ENCODE measurements around the gene PBX3. TPM values are rescaled to one million over a fixed set of nuclear protein-coding genes. Genes with fewer than 3 reads are reported as not detected.

The PBX3 gene
- total RNA-seq, 2 donors from 2014 or later = 37.5 to 46.1 TPM

DNA sequence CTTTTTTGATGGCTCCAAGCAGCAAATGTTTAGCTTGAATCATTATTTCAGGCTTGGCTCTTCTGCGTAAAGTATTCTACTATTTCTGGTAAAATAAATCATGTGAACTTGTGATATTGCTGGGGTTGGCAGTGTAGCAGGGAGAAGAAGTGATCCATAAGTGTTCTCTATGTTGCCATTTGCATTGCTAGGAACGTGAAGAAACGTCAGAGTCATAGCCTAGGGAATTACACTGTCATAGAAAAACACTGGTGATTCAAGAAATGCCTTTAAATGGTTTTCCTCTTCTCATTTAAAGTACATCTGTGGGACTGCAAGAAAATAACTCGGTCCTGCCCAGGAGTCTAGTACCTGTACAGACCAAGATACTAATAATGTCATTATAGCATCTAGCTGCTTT lies 162.3 kb downstream of the PBX3 start:
- TF ChIP-seq, protein P1, sequence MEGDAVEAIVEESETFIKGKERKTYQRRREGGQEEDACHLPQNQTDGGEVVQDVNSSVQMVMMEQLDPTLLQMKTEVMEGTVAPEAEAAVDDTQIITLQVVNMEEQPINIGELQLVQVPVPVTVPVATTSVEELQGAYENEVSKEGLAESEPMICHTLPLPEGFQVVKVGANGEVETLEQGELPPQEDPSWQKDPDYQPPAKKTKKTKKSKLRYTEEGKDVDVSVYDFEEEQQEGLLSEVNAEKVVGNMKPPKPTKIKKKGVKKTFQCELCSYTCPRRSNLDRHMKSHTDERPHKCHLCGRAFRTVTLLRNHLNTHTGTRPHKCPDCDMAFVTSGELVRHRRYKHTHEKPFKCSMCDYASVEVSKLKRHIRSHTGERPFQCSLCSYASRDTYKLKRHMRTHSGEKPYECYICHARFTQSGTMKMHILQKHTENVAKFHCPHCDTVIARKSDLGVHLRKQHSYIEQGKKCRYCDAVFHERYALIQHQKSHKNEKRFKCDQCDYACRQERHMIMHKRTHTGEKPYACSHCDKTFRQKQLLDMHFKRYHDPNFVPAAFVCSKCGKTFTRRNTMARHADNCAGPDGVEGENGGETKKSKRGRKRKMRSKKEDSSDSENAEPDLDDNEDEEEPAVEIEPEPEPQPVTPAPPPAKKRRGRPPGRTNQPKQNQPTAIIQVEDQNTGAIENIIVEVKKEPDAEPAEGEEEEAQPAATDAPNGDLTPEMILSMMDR (conservative IDR thresholded peaks at IDR 0.05) = no peak
- no peaks in the 10 kb centered on the region for H3K4me1 ChIP-seq (ENCODE audit: control insufficient read depth, insufficient read depth, low read length)
- 93 to 96% methylated on average over 3 to 4 of the region's 4 CpGs for WGBS, 2 experiments (ENCODE audit: insufficient coverage in 1 of 2, insufficient read length in 1 of 2)

DNA sequence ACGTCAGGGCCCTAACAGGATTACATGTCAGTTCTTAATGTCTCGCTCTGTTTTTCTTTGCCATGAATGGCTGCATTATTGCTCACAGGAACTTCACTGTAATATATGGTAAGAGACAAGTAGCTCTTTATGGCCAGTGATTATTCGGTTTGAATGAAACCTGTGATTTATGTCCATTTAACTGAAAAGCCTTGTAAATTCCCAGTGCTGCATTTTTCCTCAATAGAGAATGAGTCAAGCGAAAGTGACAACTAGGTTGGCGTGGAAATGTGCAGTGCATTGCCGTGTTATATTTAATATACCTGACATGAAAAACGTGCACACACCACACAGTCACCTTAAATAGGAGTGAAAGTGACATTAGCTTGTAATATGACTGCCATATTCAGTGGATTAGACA lies 163.1 kb downstream of the PBX3 start:
- 94 to 100% methylated on average over 5 to 7 of the region's 7 CpGs for WGBS, 2 experiments (ENCODE audit: insufficient coverage in 1 of 2, insufficient read length in 1 of 2)
- H3K27ac Mint-ChIP-seq = no peak overlapping the region
- DNase-seq = no peak
- no peaks in the 10 kb centered on the region for H3K36me3 Mint-ChIP-seq (ENCODE audit: low read depth)
- no peaks in the 10 kb centered on the region for H3K4me1 ChIP-seq (ENCODE audit: control insufficient read depth, insufficient read depth, low read length)
- TF ChIP-seq, protein P1 (conservative IDR thresholded peaks at IDR 0.05) = no peak
- peaks cover 26% of the 10 kb centered on the region for H3K4me1 Mint-ChIP-seq
- no peak overlapping the region for H3K9ac ChIP-seq (ENCODE audit: extremely low read depth, low read length, poor library complexity, severe bottlenecking)
- no peaks in the 10 kb centered on the region for H3K36me3 ChIP-seq (ENCODE audit: control insufficient read depth, insufficient read depth, low read length)
- no peak overlapping the region for H3K4me3 Mint-ChIP-seq
- H3K27me3 Mint-ChIP-seq (ENCODE audit: insufficient read depth) = no peaks in the 10 kb centered on the region
- no peak overlapping the region for H3K4me3 ChIP-seq (ENCODE audit: low read length)
- H3K27ac ChIP-seq (ENCODE audit: low read depth, low read length) = no peak overlapping the region
- H3K9me3 Mint-ChIP-seq = no peaks in the 10 kb centered on the region
- no peaks in the 10 kb centered on the region for H3K9me3 ChIP-seq (ENCODE audit: control insufficient read depth, low read length)
- H3K27me3 ChIP-seq (ENCODE audit: control insufficient read depth, insufficient read depth, low read length, poor library complexity, severe bottlenecking) = no peaks in the 10 kb centered on the region

More for the DNA sequence above, 162.3 kb downstream of the PBX3 start:
- DNase-seq = no peak
- H3K36me3 ChIP-seq (ENCODE audit: control insufficient read depth, insufficient read depth, low read length) = no peaks in the 10 kb centered on the region
- H3K27ac ChIP-seq (ENCODE audit: low read depth, low read length) = no peak overlapping the region
- H3K4me1 Mint-ChIP-seq = peaks cover 26% of the 10 kb centered on the region
- H3K36me3 Mint-ChIP-seq (ENCODE audit: low read depth) = no peaks in the 10 kb centered on the region
- H3K27ac Mint-ChIP-seq = no peak overlapping the region
- no peaks in the 10 kb centered on the region for H3K27me3 ChIP-seq (ENCODE audit: control insufficient read depth, insufficient read depth, low read length, poor library complexity, severe bottlenecking)
- no peaks in the 10 kb centered on the region for H3K9me3 ChIP-seq (ENCODE audit: control insufficient read depth, low read length)
- no peaks in the 10 kb centered on the region for H3K9me3 Mint-ChIP-seq
- no peak overlapping the region for H3K4me3 Mint-ChIP-seq
- H3K27me3 Mint-ChIP-seq (ENCODE audit: insufficient read depth) = no peaks in the 10 kb centered on the region
- no peak overlapping the region for H3K4me3 ChIP-seq (ENCODE audit: low read length)
- H3K9ac ChIP-seq (ENCODE audit: extremely low read depth, low read length, poor library complexity, severe bottlenecking) = no peak overlapping the region

DNA sequence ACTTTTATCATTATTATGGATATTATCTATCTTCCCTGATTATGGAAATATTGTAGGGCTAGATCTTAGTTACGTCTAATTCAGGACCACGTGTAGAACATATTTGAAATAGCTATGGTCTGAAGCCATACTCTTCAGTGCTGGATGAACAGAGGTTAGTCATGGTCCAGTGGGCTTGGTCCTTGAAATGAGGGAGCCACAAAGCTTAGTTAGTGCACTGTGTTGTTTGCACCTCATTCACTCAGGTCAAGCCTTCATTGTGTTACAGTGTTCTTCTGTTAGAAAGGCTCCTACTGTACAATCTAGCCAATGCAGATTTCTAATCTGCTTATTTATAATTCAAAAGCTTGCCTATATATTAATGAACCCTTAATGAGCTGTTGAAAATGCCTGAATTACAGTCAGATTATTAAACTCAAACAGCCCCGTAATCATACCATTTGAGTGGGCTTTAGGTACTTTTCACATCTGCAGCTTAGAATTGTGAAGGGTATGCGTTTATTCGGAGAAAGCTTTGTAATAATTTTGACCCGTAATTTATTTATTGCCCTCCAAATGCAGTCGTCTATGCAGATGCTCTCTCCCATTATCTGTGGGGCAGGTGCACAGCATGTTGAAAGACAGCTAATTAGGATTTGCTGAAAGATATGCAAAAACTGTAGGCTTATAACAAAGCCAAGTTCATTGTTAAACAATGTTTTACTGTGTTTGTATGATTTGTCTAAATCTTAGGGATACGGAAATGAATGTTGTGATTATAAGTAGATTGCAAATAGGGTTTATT lies 164.9 kb downstream of the PBX3 start:
- Mint-ChIP-seq H3K36me3 (ENCODE audit: low read depth) (no peaks in the 10 kb centered on the region), H3K27ac (no peak overlapping the region), H3K27me3 (ENCODE audit: insufficient read depth) (no peaks in the 10 kb centered on the region), H3K9me3 (no peaks in the 10 kb centered on the region), H3K4me3 (no peak overlapping the region), H3K4me1 (peaks cover 32% of the 10 kb centered on the region)
- Histone ChIP-seq H3K4me1 (ENCODE audit: control insufficient read depth, insufficient read depth, low read length) (no peaks in the 10 kb centered on the region), H3K27ac (ENCODE audit: low read depth, low read length) (no peak overlapping the region), H3K4me3 (ENCODE audit: low read length) (no peak overlapping the region), H3K27me3 (ENCODE audit: control insufficient read depth, insufficient read depth, low read length, poor library complexity, severe bottlenecking) (no peaks in the 10 kb centered on the region), H3K9ac (ENCODE audit: extremely low read depth, low read length, poor library complexity, severe bottlenecking) (no peak overlapping the region), H3K9me3 (ENCODE audit: control insufficient read depth, low read length) (no peaks in the 10 kb centered on the region), H3K36me3 (ENCODE audit: control insufficient read depth, insufficient read depth, low read length) (no peaks in the 10 kb centered on the region)
- WGBS, 2 experiments (ENCODE audit: insufficient coverage in 1 of 2, insufficient read length in 1 of 2) = 83 to 92% methylated on average over 5 to 8 of the region's 8 CpGs
- no peak for DNase-seq
- TF ChIP-seq, protein P1 (conservative IDR thresholded peaks at IDR 0.05) = no peak
